Measurements from ENCODE around the gene CCHCR1. TPM values are rescaled to one million over a fixed set of nuclear protein-coding genes. Genes with fewer than 3 reads are reported as not detected.
A peak's percentile ranks its signal among the peaks of the same experiment; 100 is the strongest.

The CCHCR1 gene
- total RNA-seq, 5 donors from 2014 or later (not counting 1 experiment from before 2014, with no cell fraction given) = 20.7 to 38.6 (median 28.1) TPM

DNA sequence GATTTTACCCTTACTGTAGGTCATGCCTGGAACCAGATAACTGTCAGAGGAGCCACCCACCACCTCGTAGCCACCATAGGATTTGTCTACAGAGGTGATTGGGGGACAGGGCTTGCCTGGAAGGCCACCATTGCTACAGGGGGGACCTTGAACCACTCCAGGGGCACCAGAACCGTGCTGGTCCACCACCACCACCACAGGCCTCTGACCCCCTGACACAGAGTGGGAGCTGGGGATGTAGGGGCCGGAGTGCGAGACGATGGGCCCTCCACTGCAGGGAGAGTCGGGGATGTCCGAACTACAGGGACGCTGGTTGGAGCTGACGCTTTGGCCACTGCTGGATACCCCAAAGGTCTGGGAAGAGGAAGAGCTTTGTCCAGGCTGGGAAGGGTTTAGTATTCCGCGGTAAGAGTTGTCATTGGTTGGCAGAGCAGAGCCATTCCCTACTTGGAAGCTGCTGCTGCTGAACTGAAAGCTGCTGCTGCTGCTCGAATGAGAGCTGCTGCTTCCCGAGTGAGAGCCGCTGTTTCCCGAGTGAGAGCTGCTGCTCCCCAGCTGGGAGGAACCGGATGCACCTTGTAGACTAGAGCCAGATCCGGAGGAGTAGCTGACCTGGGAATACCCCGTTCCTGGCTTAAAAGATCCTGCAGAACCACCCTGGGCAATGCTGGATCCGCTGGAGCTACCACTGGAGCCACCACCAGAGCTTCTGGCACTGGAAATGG is 40.8 kb downstream of the CCHCR1 start:
- Mint-ChIP-seq H3K9me3 (no peaks in the 10 kb centered on the region), H3K27me3 (peaks cover 7 to 27% of the 10 kb centered on the region in 2 donors), H3K27ac (no peak overlapping the region), H3K36me3 (no peaks in the 10 kb centered on the region), H3K4me3 (no peak overlapping the region), H3K4me1 (peaks cover 4 to 14% (median 5%) of the 10 kb centered on the region in 3 donors)
- WGBS (ENCODE audit: insufficient coverage) = 87% methylated on average over 16 of the region's 19 CpGs
- Histone ChIP-seq H3K4me3 (ENCODE audit: control insufficient read depth in 1 of 2, extremely low read depth in 1 of 2, low read length in 1 of 2) (no peak overlapping the region), H3K4me1 (ENCODE audit: control insufficient read depth in 1 of 2, extremely low read depth in 1 of 2, insufficient read depth in 2 of 2, low read length in 2 of 2) (peaks cover 0 to 9% of the 10 kb centered on the region in 2 experiments), H3K9me3 (no peaks in the 10 kb centered on the region), H3K36me3 (ENCODE audit: control insufficient read depth in 2 of 2, extremely low read depth in 1 of 2, insufficient read depth in 1 of 2, low read length in 1 of 2) (no peaks in the 10 kb centered on the region), H3K27ac (ENCODE audit: low read length) (no peak overlapping the region), H3K27me3 (replicated peaks in 1 of 2; ENCODE audit: control insufficient read depth in 2 of 2, extremely low read depth in 1 of 2, insufficient read depth in 2 of 2, low read length in 1 of 2) (peaks cover 0 to 48% of the 10 kb centered on the region in 2 experiments)
- POLR2A ChIA-PET = no interaction called here
- ATAC-seq (replicated peaks in 1 of 4) (no peak), DNase-seq (no peak)
- CTCF ChIA-PET = no interaction called here

DNA sequence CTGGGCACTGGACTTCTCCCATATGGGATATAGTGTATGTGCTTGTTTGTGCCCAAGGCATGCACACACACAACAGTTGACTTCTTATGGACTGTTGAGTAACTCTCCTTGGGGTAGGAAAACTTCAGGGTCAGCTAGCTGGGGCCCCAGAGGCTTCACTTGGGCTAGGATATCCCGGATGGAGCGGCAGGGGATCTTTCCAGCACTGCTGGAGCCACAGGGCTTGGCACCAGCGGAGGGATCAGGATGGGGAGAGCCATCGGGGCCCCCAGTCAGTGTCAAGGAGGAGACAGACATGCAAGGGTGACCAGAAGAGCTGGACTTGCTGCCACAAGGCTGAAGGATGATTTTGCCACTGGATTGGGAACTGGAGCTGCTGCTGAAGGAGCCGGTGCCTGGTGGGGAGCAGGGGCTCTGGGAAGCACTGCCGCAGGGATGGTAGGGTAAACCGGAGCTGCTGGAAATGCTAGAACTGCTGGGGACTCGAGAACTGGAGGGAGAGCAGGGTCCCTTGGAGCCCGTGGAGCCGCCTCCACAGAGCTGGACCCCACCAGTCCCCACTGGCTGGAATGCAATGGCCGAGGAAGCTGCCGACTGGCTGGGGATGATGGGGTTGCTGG is 41.6 kb downstream of the CCHCR1 start:
- Histone ChIP-seq H3K27me3 (replicated peaks in 1 of 2; ENCODE audit: control insufficient read depth in 2 of 2, extremely low read depth in 1 of 2, insufficient read depth in 2 of 2, low read length in 1 of 2) (peaks cover 0 to 48% of the 10 kb centered on the region in 2 experiments), H3K4me1 (ENCODE audit: control insufficient read depth in 1 of 2, extremely low read depth in 1 of 2, insufficient read depth in 2 of 2, low read length in 2 of 2) (peaks cover 0 to 9% of the 10 kb centered on the region in 2 experiments), H3K27ac (ENCODE audit: low read length) (no peak overlapping the region), H3K4me3 (ENCODE audit: control insufficient read depth in 1 of 2, extremely low read depth in 1 of 2, low read length in 1 of 2) (no peak overlapping the region), H3K36me3 (ENCODE audit: control insufficient read depth in 2 of 2, extremely low read depth in 1 of 2, insufficient read depth in 1 of 2, low read length in 1 of 2) (no peaks in the 10 kb centered on the region), H3K9me3 (no peaks in the 10 kb centered on the region)
- 81% methylated on average over 10 of the region's 12 CpGs for WGBS (ENCODE audit: insufficient coverage)
- no peak overlapping the region for H3K27ac Mint-ChIP-seq
- no peak for DNase-seq
- H3K27me3 Mint-ChIP-seq = peaks cover 7 to 25% of the 10 kb centered on the region in 2 donors
- H3K4me1 Mint-ChIP-seq = peaks cover 4 to 14% (median 5%) of the 10 kb centered on the region in 3 donors
- H3K4me3 Mint-ChIP-seq = no peak overlapping the region
- ChIA-PET CTCF (interaction anchor here (0.6 to 0.9 kb wide), 2 partner anchors 9 to 29 kb away, joined by 3 read pairs; no protein-coding TSS in a partner anchor), POLR2A (no interaction called here)
- H3K9me3 Mint-ChIP-seq = no peaks in the 10 kb centered on the region
- ATAC-seq (replicated peaks in 1 of 4) = no peak
- no peaks in the 10 kb centered on the region for H3K36me3 Mint-ChIP-seq

DNA sequence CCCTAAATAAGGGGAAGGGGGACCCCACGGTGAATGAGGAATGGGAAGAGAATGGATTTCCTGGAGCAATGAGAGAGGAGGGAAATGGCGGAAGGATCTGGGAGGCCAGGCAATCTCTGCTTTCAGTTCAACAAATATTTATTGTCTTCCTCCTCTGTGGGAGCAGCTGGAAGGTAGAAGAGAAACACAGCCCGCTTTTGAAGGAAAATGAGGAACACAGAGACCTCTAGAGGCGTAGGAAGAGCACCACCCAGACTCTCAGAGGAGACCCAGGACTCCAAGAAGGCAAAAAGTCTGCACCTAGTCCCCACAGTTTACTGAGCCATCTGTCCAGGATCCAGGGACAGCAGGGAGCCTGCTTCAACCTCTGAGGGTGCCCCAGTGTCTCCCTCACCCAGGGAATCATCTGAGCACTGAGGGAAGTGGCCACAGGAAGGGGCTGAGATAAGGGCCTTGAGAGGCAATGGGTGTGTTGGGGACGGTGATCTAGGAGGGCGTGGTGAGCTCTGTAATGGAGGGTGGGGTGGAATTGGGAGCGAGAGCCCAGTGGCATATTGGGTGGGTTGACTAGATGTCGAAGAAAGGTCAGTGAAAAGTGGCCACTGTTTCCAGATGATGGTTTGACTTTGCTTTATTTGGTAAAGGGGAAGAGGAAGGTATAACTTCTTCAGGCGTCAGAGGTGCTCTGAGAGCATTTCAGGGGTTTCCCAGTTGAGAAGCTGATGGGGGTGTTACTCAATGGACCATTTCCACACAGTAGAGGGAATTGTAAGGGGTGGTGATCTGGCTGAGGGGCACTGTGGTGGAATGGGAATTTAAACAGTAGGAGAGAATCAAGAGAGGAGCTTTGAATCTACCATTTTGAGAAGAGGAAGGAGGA is 42.4 kb downstream of the CCHCR1 start:
- Mint-ChIP-seq H3K27me3 (peaks cover 7 to 26% of the 10 kb centered on the region in 2 donors), H3K9me3 (no peaks in the 10 kb centered on the region), H3K27ac (peak overlapping the region; percentile 33 to 55), H3K36me3 (no peaks in the 10 kb centered on the region), H3K4me1 (peaks cover 4 to 14% (median 5%) of the 10 kb centered on the region in 3 donors), H3K4me3 (no peak overlapping the region)
- no peak overlapping the region for H3K4me3 ChIP-seq (ENCODE audit: control insufficient read depth in 1 of 2, extremely low read depth in 1 of 2, low read length in 1 of 2)
- no peaks in the 10 kb centered on the region for H3K9me3 ChIP-seq
- WGBS (ENCODE audit: insufficient coverage) = 55% methylated on average over 7 of the region's 9 CpGs
- H3K27me3 ChIP-seq (replicated peaks in 1 of 2; ENCODE audit: control insufficient read depth in 2 of 2, extremely low read depth in 1 of 2, insufficient read depth in 2 of 2, low read length in 1 of 2) = peaks cover 0 to 51% of the 10 kb centered on the region in 2 experiments
- POLR2A ChIA-PET = no interaction called here
- H3K27ac ChIP-seq (ENCODE audit: low read length) = no peak overlapping the region
- H3K36me3 ChIP-seq (ENCODE audit: control insufficient read depth in 2 of 2, extremely low read depth in 1 of 2, insufficient read depth in 1 of 2, low read length in 1 of 2) = no peaks in the 10 kb centered on the region
- CTCF ChIA-PET = interaction anchor here (0.6 to 1.7 kb wide), 4 partner anchors 9 to 912 kb away, joined by 3 to 6 read pairs (median 4); no protein-coding TSS in a partner anchor
- DNase-seq = peak in 1 of 35 experiments; percentile 45
- peak; percentile 65 to 88 (median 70) for ATAC-seq (replicated peaks in 1 of 4)
- H3K4me1 ChIP-seq (ENCODE audit: control insufficient read depth in 1 of 2, extremely low read depth in 1 of 2, insufficient read depth in 2 of 2, low read length in 2 of 2) = peaks cover 0 to 9% of the 10 kb centered on the region in 2 experiments

DNA sequence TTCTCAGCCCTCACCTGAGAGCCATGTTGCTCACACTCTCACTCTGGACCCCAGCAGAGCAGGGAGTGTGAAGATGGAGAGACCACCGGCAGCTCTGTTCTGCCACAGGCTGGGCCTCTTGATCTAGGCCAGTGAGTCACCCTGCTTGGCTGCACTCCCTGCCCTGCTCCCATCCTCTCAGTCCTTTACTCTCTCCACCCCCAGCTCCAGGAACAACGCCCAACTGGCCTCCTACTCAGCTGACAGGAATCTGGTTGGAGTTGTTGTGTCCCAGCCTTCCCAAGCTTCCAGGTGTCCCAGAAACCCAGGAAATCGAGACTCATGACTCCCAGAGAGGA is 43.1 kb downstream of the CCHCR1 start, which contains the start of gene PSORS1C1:
Gene PSORS1C1, plus strand, starts transcription at position 260 of the 338 bp plus-strand sequence. CDS start 14,833 bp downstream, outside the sequence.
- ATAC-seq (replicated peaks in 1 of 4) = no peak
- Mint-ChIP-seq H3K4me1 (peaks cover 4 to 14% (median 5%) of the 10 kb centered on the region in 3 donors), H3K27me3 (peaks cover 7 to 33% of the 10 kb centered on the region in 2 donors), H3K27ac (peak within 1 kb of the TSS; percentile 33 to 55), H3K36me3 (no peaks in the 10 kb centered on the region), H3K4me3 (no peak within 1 kb of the TSS), H3K9me3 (no peaks in the 10 kb centered on the region)
- WGBS (ENCODE audit: insufficient coverage) = 70% methylated on average over 1 of the region's 3 CpGs
- no peaks in the 10 kb centered on the region for H3K36me3 ChIP-seq (ENCODE audit: control insufficient read depth in 2 of 2, extremely low read depth in 1 of 2, insufficient read depth in 1 of 2, low read length in 1 of 2)
- ChIA-PET POLR2A (no interaction called here), CTCF (interaction anchor here (0.7 to 1.7 kb wide), 2 partner anchors 27 to 911 kb away, joined by 5 to 6 read pairs; no protein-coding TSS in a partner anchor)
- H3K9me3 ChIP-seq = no peaks in the 10 kb centered on the region
- H3K27me3 ChIP-seq (replicated peaks in 1 of 2; ENCODE audit: control insufficient read depth in 2 of 2, extremely low read depth in 1 of 2, insufficient read depth in 2 of 2, low read length in 1 of 2) = peaks cover 0 to 57% of the 10 kb centered on the region in 2 experiments
- DNase-seq = no peak
- H3K4me3 ChIP-seq (ENCODE audit: control insufficient read depth in 1 of 2, extremely low read depth in 1 of 2, low read length in 1 of 2) = no peak within 1 kb of the TSS
- H3K4me1 ChIP-seq (ENCODE audit: control insufficient read depth in 1 of 2, extremely low read depth in 1 of 2, insufficient read depth in 2 of 2, low read length in 2 of 2) = peaks cover 0 to 9% of the 10 kb centered on the region in 2 experiments
- no peak within 1 kb of the TSS for H3K27ac ChIP-seq (ENCODE audit: low read length)

DNA sequence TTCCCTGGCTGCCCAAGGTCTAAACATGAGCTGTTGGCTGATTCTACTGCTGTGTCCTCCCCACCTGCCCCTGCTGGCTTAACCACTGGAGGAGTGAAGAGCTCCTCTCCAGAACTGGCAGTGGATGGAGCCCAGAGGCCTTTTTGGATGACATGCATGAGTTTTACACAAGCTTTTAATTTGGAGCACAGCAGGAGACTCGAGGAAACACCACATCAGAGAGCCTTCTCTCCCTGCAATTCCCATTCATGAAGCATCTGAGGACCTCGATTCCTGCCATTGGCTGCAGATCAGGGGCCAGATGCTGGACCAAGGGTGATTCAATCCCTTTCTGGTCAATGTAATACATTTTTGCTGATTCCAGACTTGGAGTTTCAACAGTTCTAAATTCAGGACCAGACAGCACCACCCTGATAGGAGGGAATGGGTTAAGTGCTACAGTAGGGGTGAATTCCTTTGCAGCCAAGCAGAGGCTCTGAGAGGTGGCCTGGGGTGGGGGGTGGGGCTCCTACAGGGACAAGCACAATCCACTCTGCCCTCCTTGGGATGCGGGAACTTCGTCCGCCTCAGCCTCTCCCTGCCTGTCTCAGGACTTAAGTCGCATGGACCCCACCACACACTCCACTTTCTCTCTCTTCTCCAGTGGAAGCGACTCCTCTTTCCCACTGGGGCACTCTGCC is 43.6 kb downstream of the CCHCR1 start:
- H3K4me1 Mint-ChIP-seq = peaks cover 4 to 14% (median 5%) of the 10 kb centered on the region in 3 donors
- H3K4me1 ChIP-seq (ENCODE audit: control insufficient read depth in 1 of 2, extremely low read depth in 1 of 2, insufficient read depth in 2 of 2, low read length in 2 of 2) = peaks cover 0 to 9% of the 10 kb centered on the region in 2 experiments
- no peaks in the 10 kb centered on the region for H3K9me3 Mint-ChIP-seq
- no peaks in the 10 kb centered on the region for H3K36me3 ChIP-seq (ENCODE audit: control insufficient read depth in 2 of 2, extremely low read depth in 1 of 2, insufficient read depth in 1 of 2, low read length in 1 of 2)
- ATAC-seq (replicated peaks in 1 of 4) = no peak
- no peak for DNase-seq
- H3K27ac ChIP-seq (ENCODE audit: low read length) = no peak overlapping the region
- POLR2A ChIA-PET = no interaction called here
- CTCF ChIA-PET = interaction anchor here (0.7 to 1.7 kb wide), 2 partner anchors 26 to 911 kb away, joined by 5 to 6 read pairs; no protein-coding TSS in a partner anchor
- H3K27me3 Mint-ChIP-seq = peaks cover 7 to 34% of the 10 kb centered on the region in 2 donors
- H3K4me3 Mint-ChIP-seq = no peak overlapping the region
- no peak overlapping the region for H3K4me3 ChIP-seq (ENCODE audit: control insufficient read depth in 1 of 2, extremely low read depth in 1 of 2, low read length in 1 of 2)
- no peaks in the 10 kb centered on the region for H3K36me3 Mint-ChIP-seq
- WGBS (ENCODE audit: insufficient coverage) = 62% methylated on average over 3 of the region's 7 CpGs
- peaks cover 0 to 60% of the 10 kb centered on the region in 2 experiments for H3K27me3 ChIP-seq (replicated peaks in 1 of 2; ENCODE audit: control insufficient read depth in 2 of 2, extremely low read depth in 1 of 2, insufficient read depth in 2 of 2, low read length in 1 of 2)
- H3K9me3 ChIP-seq = no peaks in the 10 kb centered on the region
- no peak overlapping the region for H3K27ac Mint-ChIP-seq
